HFFc6 (cell line): ENCODE data around the gene PPIB. TPM values are rescaled to one million over a fixed set of nuclear protein-coding genes. Genes with fewer than 3 reads are reported as not detected.

Source experiments
- DNase-seq: peaks from one replicate; pipeline ENCODE4 v3.0.0-alpha.2; 2018
- H3K27ac Mint-ChIP-seq: 2 replicates; pipeline ENCODE4 v1.8.0; 2020; ENCODE audit warnings: mild to moderate bottlenecking, mixed read lengths
- H3K27me3 Mint-ChIP-seq: 2 replicates; pipeline ENCODE4 v1.8.0; 2021; ENCODE audit warnings: mild to moderate bottlenecking, moderate library complexity, mixed read lengths; ENCODE audit not compliant: insufficient read depth
- H3K36me3 Mint-ChIP-seq: 2 replicates; pipeline ENCODE4 v1.8.0; 2021; ENCODE audit warnings: low read depth, mixed read lengths
- H3K4me1 Mint-ChIP-seq: 2 replicates; pipeline ENCODE4 v1.8.0; 2020; ENCODE audit warnings: low read depth, mixed read lengths
- H3K4me3 Mint-ChIP-seq: 2 replicates; pipeline ENCODE4 v1.8.0; 2020; ENCODE audit warnings: mild to moderate bottlenecking, moderate library complexity, mixed read lengths
- H3K9me3 Mint-ChIP-seq: 2 replicates; pipeline ENCODE4 v1.8.0; 2020; ENCODE audit warnings: mild to moderate bottlenecking, mixed read lengths
- total RNA-seq, 6 experiments: library from RNA; stranded (reverse); fragmentation: NEBNext Ultra II Directional; extraction: Animal tissue kit (Norgen Biotek cat#: 25700); gene quantifications; 2 replicates in 1 of 6; 3 replicates in 5 of 6; pipeline ENCODE4 v1.2.3, GENCODE V29; 2021
- TF ChIP-seq, protein P1 (sequence below): fragments of 200-600 bp; sonication (generic); IDR thresholded peaks from 2 replicates; pipeline ENCODE4 v1.5.0; 2021; ENCODE audit warnings: antibody characterized with exemption, mild to moderate bottlenecking

PPIB gene
- total RNA-seq, 6 experiments from 2014 or later: 1,000 to 1,254 (median 1,048) TPM

DNA sequence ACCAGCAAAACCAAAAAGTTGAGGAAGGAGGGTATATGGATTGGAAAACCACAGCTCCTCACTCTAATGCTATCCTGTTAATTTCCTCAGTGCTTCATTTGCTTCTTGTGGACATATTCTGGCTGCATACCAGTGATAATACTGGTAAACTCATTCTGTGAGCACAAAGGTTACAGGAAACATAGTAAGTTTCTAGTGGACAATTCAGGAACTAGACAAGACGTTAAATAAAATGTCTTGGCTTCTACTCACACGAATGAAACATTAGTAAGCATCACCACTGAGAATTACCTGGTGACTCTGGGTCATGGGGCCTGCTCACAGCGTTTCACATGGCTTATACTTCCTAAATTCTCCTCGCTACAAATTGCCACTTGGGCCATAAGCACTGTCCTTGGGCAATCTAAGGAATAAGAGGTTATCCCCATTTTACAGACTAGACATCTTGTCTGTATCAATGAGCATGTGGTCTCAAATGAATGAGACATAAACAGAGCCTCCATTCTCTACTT, 20.1 kb upstream of the PPIB start:
- TF ChIP-seq, protein P1, sequence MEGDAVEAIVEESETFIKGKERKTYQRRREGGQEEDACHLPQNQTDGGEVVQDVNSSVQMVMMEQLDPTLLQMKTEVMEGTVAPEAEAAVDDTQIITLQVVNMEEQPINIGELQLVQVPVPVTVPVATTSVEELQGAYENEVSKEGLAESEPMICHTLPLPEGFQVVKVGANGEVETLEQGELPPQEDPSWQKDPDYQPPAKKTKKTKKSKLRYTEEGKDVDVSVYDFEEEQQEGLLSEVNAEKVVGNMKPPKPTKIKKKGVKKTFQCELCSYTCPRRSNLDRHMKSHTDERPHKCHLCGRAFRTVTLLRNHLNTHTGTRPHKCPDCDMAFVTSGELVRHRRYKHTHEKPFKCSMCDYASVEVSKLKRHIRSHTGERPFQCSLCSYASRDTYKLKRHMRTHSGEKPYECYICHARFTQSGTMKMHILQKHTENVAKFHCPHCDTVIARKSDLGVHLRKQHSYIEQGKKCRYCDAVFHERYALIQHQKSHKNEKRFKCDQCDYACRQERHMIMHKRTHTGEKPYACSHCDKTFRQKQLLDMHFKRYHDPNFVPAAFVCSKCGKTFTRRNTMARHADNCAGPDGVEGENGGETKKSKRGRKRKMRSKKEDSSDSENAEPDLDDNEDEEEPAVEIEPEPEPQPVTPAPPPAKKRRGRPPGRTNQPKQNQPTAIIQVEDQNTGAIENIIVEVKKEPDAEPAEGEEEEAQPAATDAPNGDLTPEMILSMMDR: no peak
- Mint-ChIP-seq H3K27ac (no peak overlapping the region), H3K27me3 (no peaks in the 10 kb centered on the region), H3K36me3 (peaks cover 17% of the 10 kb centered on the region), H3K9me3 (no peaks in the 10 kb centered on the region), H3K4me1 (peaks cover 7% of the 10 kb centered on the region), H3K4me3 (no peak overlapping the region)
- no peak for DNase-seq

DNA sequence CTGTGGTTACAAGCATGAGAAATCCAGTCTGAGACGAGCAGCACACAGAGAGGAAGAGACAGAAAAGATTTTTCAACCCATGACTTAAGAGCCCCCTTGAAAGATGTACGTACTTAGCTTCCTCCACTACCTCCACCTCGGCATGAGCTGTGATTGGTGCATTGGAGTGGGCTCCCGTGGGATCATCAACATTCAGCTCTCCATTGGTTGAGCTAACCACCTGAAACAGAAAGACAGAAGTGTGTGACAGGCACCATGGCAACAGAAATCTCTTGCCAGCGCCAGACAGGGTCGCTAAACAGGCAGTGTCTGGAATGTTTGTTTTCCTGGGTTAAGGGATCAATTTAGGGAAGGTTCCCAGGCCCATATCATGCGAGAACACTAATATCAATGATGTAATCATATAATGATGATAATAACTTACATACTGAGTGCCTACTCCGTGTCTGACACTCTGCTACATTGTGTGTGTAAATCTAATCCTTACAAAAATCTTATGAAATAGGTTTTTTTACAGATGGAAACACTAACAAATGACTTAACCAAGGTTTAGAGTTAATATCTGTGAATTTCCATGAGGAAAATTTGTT, 17.5 kb upstream of the PPIB start:
- H3K4me1 Mint-ChIP-seq: no peaks in the 10 kb centered on the region
- TF ChIP-seq, protein P1: no peak
- H3K36me3 Mint-ChIP-seq: peaks cover 28% of the 10 kb centered on the region
- H3K9me3 Mint-ChIP-seq: no peaks in the 10 kb centered on the region
- no peak overlapping the region for H3K27ac Mint-ChIP-seq
- H3K4me3 Mint-ChIP-seq: no peak overlapping the region
- no peaks in the 10 kb centered on the region; the same call in 1 of the 2 replicates for H3K27me3 Mint-ChIP-seq
- DNase-seq: no peak

DNA sequence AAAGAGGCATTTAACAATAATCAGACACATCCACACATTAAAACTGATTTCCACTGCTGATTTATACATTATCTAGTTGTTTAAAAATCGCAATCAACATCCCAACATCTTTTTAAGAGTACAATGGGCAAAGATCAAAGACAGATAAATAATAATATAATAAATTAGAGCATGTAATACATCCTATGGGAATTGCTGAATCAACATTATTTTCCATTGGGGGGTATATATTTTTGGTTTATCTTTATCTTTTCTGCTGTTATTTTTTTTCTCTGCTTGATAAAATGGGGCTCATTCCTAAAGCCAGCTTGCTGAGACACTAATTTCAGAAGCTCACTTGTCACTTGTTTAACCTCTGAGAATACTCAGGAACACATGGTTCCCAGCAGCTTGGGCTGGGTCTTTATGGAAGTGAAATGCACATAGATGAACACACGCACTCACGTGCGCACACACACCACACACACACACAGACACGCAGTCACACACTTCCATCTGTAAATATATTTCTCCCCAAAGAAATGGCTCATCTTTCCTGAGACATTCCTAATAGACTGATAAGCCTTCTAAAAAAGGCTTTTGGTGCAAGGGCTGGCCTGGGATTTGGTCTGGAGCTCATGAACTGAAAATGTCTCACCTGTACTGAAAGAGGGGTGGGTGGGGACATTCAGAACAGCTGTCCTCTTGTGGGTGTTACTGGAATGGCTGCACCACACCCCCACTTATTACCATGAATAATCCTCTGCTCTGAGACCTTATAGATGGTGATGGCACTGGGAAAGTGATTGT, 3.5 kb upstream of the PPIB start:
- Mint-ChIP-seq H3K36me3 (peaks cover 16% of the 10 kb centered on the region), H3K9me3 (no peaks in the 10 kb centered on the region), H3K27me3 (peaks cover 5% of the 10 kb centered on the region; the same call in 1 of the 2 replicates), H3K27ac (no peak overlapping the region), H3K4me1 (peaks cover 32% of the 10 kb centered on the region), H3K4me3 (no peak overlapping the region)
- TF ChIP-seq, protein P1: 0 out of 2 replicates have a peak, but pooled peaks have one; percentile 7
- no peak for DNase-seq

DNA sequence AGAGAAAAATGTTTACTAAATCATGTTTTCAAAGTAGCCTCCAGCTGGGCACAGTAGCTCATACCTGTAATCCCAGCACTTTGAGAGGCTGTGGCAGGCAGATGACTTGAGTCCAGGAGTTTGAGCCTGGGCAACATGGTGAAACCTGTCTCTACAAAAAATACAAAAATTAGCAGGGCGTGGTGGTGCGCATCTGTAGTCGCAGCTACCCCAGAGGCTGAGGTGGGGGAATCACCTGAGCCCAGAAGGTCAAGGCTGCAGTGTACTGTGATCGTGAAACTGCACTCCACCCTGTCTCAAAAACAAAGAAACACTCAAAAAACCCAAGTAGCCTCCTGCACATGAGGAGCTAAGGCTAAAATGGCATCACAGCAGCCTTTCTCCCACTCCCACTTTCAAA, 1.6 kb upstream of the PPIB start:
- peak overlapping the region; percentile 54; the same call in 1 of the 2 replicates for H3K27ac Mint-ChIP-seq
- peaks cover 18% of the 10 kb centered on the region for H3K36me3 Mint-ChIP-seq
- peaks cover 42% of the 10 kb centered on the region for H3K4me1 Mint-ChIP-seq
- TF ChIP-seq, protein P1: no peak
- H3K9me3 Mint-ChIP-seq: no peaks in the 10 kb centered on the region
- peaks cover 5% of the 10 kb centered on the region; the same call in 1 of the 2 replicates for H3K27me3 Mint-ChIP-seq
- peak overlapping the region; percentile 43 for H3K4me3 Mint-ChIP-seq
- no peak for DNase-seq

DNA sequence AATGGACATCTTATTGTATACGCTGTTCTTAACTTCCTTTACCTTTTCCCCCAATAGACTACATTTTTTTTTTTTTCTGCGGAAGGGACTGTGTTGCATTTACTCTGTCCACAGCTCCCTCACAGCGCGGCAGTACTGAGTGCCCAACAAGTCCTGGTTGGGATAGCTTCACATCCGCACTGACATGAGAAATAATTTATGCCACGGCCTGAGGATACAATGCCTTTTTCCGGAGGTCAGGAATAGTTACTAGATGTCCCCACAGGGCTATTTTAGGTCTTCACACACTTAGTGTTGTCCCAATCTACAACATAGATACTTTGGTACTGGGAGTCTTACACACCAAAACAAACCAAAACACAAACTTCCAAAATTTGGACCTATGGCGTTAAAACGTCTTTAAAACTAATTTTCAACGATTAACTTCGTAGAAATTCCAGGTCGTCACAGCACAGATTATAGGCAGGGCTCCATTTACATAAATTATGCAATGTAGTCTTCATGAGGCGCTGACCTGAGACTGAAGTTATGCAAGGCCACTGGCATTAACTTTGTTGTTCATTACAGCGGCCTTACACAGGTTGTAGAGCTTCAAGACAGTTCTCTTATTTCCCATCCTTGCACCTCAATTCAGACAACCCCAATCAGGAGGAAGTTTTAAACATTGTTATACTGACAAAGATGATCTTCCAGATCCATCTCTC, 989 bp upstream of the PPIB start:
- H3K4me3 Mint-ChIP-seq: peak overlapping the region; percentile 85
- TF ChIP-seq, protein P1: no peak
- H3K4me1 Mint-ChIP-seq: peaks cover 46% of the 10 kb centered on the region
- H3K27ac Mint-ChIP-seq: peak overlapping the region; percentile 88
- no peaks in the 10 kb centered on the region for H3K9me3 Mint-ChIP-seq
- no peak for DNase-seq
- H3K27me3 Mint-ChIP-seq: peaks cover 5% of the 10 kb centered on the region; the same call in 1 of the 2 replicates
- peaks cover 20% of the 10 kb centered on the region for H3K36me3 Mint-ChIP-seq
